22Rv1 (cell line): ENCODE data around the gene POC1A.

Source experiments
- ZFX ChIP-seq: fragments of 450-650 bp; IDR thresholded peaks from 2 replicates; pipeline ENCODE4 v1.6.1; 2017; ENCODE audit warnings: antibody characterized with exemption, borderline replicate concordance
- TF ChIP-seq, protein P1 (sequence below): fragments of 450-650 bp; IDR thresholded peaks from 2 replicates; pipeline ENCODE4 v1.5.1; 2017; ENCODE audit warnings: mild to moderate bottlenecking

- TF ChIP-seq, protein P1, sequence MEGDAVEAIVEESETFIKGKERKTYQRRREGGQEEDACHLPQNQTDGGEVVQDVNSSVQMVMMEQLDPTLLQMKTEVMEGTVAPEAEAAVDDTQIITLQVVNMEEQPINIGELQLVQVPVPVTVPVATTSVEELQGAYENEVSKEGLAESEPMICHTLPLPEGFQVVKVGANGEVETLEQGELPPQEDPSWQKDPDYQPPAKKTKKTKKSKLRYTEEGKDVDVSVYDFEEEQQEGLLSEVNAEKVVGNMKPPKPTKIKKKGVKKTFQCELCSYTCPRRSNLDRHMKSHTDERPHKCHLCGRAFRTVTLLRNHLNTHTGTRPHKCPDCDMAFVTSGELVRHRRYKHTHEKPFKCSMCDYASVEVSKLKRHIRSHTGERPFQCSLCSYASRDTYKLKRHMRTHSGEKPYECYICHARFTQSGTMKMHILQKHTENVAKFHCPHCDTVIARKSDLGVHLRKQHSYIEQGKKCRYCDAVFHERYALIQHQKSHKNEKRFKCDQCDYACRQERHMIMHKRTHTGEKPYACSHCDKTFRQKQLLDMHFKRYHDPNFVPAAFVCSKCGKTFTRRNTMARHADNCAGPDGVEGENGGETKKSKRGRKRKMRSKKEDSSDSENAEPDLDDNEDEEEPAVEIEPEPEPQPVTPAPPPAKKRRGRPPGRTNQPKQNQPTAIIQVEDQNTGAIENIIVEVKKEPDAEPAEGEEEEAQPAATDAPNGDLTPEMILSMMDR: no peak
- no peak for TF ChIP-seq ZFX
Measured at GRCh38 chr3:52057812-52058495, 96.3 kb downstream of the POC1A start.
